HepG2 (cell line): ENCODE results near the gene MMP24OS. TPM values are rescaled to one million over a fixed set of nuclear protein-coding genes. Genes with fewer than 3 reads are reported as not detected.

Experiments used
- CREBL2 ChIP-seq: sonication (generic); formaldehyde crosslinking; IDR thresholded peaks from 2 replicates; pipeline ENCODE4 v1.8.1; 2023; ENCODE audit warnings: missing genetic modification reagents, mild to moderate bottlenecking, borderline replicate concordance
- IKZF4 ChIP-seq: sonication (generic); formaldehyde crosslinking; IDR thresholded peaks from 2 replicates; pipeline ENCODE4 v1.5.1; 2020; ENCODE audit warnings: borderline replicate concordance, mild to moderate bottlenecking, low read depth, missing genetic modification reagents; ENCODE audit errors: not compliant biosample characterization
- MAFF ChIP-seq: IDR thresholded peaks from 2 replicates; pipeline ENCODE4 v1.6.1; 2011; ENCODE audit warnings: low read depth, low read length, improper control_type of control experiment
- RBM39 ChIP-seq: fragments of 200-400 bp; formaldehyde crosslinking; IDR thresholded peaks from one replicate; pipeline ENCODE4 v1.6.1; 2018; ENCODE audit warnings: antibody characterized with exemption, mild to moderate bottlenecking, low read depth, low read length; ENCODE audit not compliant: poor library complexity, severe bottlenecking
- REXO4 ChIP-seq: sonication (generic); formaldehyde crosslinking; IDR thresholded peaks from 2 replicates; pipeline ENCODE4 v1.8.0; 2022; ENCODE audit warnings: missing genetic modification reagents, mild to moderate bottlenecking, borderline replicate concordance
- SAP130 ChIP-seq: IDR thresholded peaks from 2 replicates; pipeline ENCODE4 v1.6.1; 2016; ENCODE audit warnings: low read depth
- STAT5B ChIP-seq: sonication (generic); formaldehyde crosslinking; IDR thresholded peaks from 2 replicates; pipeline ENCODE4 v1.4.0; 2020; ENCODE audit warnings: missing genetic modification reagents
- THYN1 ChIP-seq: sonication (generic); formaldehyde crosslinking; IDR thresholded peaks from 2 replicates; pipeline ENCODE4 v1.8.1; 2023; ENCODE audit warnings: low read depth, mild to moderate bottlenecking, moderate library complexity, missing genetic modification reagents, borderline replicate concordance
- ZNF367 ChIP-seq: sonication (generic); formaldehyde crosslinking; IDR thresholded peaks from 2 replicates; pipeline ENCODE4 v1.4.0; 2020; ENCODE audit warnings: missing genetic modification reagents, borderline replicate concordance
- ZNF792 ChIP-seq: IDR thresholded peaks from 2 replicates; pipeline ENCODE4 v1.6.1; 2016
- polyA plus RNA-seq, 8 experiments: library from polyadenylated mRNA; depleted of rRNA in 3 of 8; stranded (reverse) in 7 of 8; unstranded in 1 of 8; fragments of >200 nt; fragmentation: Illumina TruSeq in 4 of 8; extraction: Trizol in 4 of 8; gene quantifications; 2 replicates each; pipeline versions ENCODE4 v1.2.1 to v1.2.3, GENCODE V29; 2011 to 2016; ENCODE audit warnings: low read depth in 4 of 8, missing spikeins in 1 of 8, mixed read lengths in 1 of 8; ENCODE audit not compliant: insufficient read depth in 1 of 8
- total RNA-seq, 5 experiments: library from RNA; depleted of rRNA; stranded (reverse); fragments of >200 nt; fragmentation: Illumina TruSeq; extraction: Trizol; gene quantifications; 2 replicates each; pipeline ENCODE4 v1.2.3, GENCODE V29; 2016; ENCODE audit warnings: low read depth in 1 of 5
- TF ChIP-seq, protein P1 (sequence below): sonication (generic); formaldehyde crosslinking; IDR thresholded peaks from 2 replicates; pipeline ENCODE4 v1.8.1; 2023; ENCODE audit warnings: mild to moderate bottlenecking, missing genetic modification reagents
- TF ChIP-seq, protein P2 (sequence below), 2 experiments: fragments of 450-650 bp in 1 of 2; sonication (generic) in 1 of 2; formaldehyde crosslinking in 1 of 2; IDR thresholded peaks; 2 replicates each; pipeline versions ENCODE4 v1.6.1 to v1.8.0; 2016 to 2022; ENCODE audit warnings: antibody characterized with exemption in 1 of 2, mild to moderate bottlenecking in 1 of 2, missing genetic modification reagents in 1 of 2
- TF ChIP-seq, protein P3 (sequence below): sonication (generic); formaldehyde crosslinking; IDR thresholded peaks from 2 replicates; pipeline ENCODE4 v1.8.1; 2022; ENCODE audit warnings: low read depth, mild to moderate bottlenecking, missing genetic modification reagents

Gene MMP24OS
- total and polyA plus RNA-seq, 2 of the 13 experiments (the other 11 are each of a cell fraction or from before 2014, with no cell fraction given) = 6.0 to 8.5 TPM

GRCh38 chr20:35293303-35294292 lies 15.7 kb upstream of the MMP24OS start (continued):
- no peak for TF ChIP-seq ZNF367 (CRISPR knock-in tag)
- no peak for TF ChIP-seq THYN1 (CRISPR knock-in tag)
- TF ChIP-seq, protein P1, sequence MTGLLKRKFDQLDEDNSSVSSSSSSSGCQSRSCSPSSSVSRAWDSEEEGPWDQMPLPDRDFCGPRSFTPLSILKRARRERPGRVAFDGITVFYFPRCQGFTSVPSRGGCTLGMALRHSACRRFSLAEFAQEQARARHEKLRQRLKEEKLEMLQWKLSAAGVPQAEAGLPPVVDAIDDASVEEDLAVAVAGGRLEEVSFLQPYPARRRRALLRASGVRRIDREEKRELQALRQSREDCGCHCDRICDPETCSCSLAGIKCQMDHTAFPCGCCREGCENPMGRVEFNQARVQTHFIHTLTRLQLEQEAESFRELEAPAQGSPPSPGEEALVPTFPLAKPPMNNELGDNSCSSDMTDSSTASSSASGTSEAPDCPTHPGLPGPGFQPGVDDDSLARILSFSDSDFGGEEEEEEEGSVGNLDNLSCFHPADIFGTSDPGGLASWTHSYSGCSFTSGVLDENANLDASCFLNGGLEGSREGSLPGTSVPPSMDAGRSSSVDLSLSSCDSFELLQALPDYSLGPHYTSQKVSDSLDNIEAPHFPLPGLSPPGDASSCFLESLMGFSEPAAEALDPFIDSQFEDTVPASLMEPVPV (CRISPR knock-in tag) = no peak
- TF ChIP-seq SAP130 (CRISPR knock-in tag) = peak; percentile 59; the same call in 1 of the 2 replicates
- TF ChIP-seq, protein P2, sequence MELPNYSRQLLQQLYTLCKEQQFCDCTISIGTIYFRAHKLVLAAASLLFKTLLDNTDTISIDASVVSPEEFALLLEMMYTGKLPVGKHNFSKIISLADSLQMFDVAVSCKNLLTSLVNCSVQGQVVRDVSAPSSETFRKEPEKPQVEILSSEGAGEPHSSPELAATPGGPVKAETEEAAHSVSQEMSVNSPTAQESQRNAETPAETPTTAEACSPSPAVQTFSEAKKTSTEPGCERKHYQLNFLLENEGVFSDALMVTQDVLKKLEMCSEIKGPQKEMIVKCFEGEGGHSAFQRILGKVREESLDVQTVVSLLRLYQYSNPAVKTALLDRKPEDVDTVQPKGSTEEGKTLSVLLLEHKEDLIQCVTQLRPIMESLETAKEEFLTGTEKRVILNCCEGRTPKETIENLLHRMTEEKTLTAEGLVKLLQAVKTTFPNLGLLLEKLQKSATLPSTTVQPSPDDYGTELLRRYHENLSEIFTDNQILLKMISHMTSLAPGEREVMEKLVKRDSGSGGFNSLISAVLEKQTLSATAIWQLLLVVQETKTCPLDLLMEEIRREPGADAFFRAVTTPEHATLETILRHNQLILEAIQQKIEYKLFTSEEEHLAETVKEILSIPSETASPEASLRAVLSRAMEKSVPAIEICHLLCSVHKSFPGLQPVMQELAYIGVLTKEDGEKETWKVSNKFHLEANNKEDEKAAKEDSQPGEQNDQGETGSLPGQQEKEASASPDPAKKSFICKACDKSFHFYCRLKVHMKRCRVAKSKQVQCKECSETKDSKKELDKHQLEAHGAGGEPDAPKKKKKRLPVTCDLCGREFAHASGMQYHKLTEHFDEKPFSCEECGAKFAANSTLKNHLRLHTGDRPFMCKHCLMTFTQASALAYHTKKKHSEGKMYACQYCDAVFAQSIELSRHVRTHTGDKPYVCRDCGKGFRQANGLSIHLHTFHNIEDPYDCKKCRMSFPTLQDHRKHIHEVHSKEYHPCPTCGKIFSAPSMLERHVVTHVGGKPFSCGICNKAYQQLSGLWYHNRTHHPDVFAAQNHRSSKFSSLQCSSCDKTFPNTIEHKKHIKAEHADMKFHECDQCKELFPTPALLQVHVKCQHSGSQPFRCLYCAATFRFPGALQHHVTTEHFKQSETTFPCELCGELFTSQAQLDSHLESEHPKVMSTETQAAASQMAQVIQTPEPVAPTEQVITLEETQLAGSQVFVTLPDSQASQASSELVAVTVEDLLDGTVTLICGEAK (IDR thresholded peaks at IDR 0.05) = no peak
- TF ChIP-seq, protein P2 (CRISPR knock-in tag; IDR thresholded peaks at IDR 0.05) = 0 out of 2 replicates have a peak, but pooled peaks have one; percentile 16
- no peak for TF ChIP-seq REXO4 (CRISPR knock-in tag)
- TF ChIP-seq MAFF = no peak
- TF ChIP-seq IKZF4 (CRISPR knock-in tag) = no peak
- TF ChIP-seq RBM39 = no peak
- TF ChIP-seq ZNF792 = no peak
- TF ChIP-seq, protein P3, sequence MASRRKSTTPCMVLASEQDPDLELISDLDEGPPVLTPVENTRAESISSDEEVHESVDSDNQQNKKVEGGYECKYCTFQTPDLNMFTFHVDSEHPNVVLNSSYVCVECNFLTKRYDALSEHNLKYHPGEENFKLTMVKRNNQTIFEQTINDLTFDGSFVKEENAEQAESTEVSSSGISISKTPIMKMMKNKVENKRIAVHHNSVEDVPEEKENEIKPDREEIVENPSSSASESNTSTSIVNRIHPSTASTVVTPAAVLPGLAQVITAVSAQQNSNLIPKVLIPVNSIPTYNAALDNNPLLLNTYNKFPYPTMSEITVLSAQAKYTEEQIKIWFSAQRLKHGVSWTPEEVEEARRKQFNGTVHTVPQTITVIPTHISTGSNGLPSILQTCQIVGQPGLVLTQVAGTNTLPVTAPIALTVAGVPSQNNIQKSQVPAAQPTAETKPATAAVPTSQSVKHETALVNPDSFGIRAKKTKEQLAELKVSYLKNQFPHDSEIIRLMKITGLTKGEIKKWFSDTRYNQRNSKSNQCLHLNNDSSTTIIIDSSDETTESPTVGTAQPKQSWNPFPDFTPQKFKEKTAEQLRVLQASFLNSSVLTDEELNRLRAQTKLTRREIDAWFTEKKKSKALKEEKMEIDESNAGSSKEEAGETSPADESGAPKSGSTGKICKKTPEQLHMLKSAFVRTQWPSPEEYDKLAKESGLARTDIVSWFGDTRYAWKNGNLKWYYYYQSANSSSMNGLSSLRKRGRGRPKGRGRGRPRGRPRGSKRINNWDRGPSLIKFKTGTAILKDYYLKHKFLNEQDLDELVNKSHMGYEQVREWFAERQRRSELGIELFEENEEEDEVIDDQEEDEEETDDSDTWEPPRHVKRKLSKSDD = peak; percentile 50; the same call in 1 of the 2 replicates
- TF ChIP-seq STAT5B (CRISPR knock-in tag) = no peak
- no peak for TF ChIP-seq CREBL2 (CRISPR knock-in tag)
